Nephron progenitor cell (in vitro differentiated cells): ENCODE results near the gene MTHFS.

ENCODE experiments used
- DNase-seq: peaks from one replicate; pipeline ENCODE4 v3.0.0; 2021
- H3K27ac Mint-ChIP-seq: 2 replicates; pipeline ENCODE4 v1.8.0; 2021; ENCODE audit warnings: mild to moderate bottlenecking, moderate library complexity, mixed read lengths
- H3K27me3 Mint-ChIP-seq: 2 replicates; pipeline ENCODE4 v1.8.0; 2021; ENCODE audit warnings: mild to moderate bottlenecking, low read depth, mixed read lengths; ENCODE audit not compliant: poor library complexity
- H3K36me3 Mint-ChIP-seq: 2 replicates; pipeline ENCODE4 v1.8.0; 2021; ENCODE audit warnings: low read depth, mixed read lengths
- H3K4me1 Mint-ChIP-seq: 2 replicates; pipeline ENCODE4 v1.8.0; 2021; ENCODE audit warnings: mixed read lengths
- H3K4me3 Mint-ChIP-seq: 2 replicates; pipeline ENCODE4 v1.8.0; 2021; ENCODE audit warnings: mild to moderate bottlenecking, moderate library complexity, mixed read lengths
- H3K9me3 Mint-ChIP-seq: 2 replicates; pipeline ENCODE4 v1.8.0; 2021; ENCODE audit warnings: mild to moderate bottlenecking, moderate library complexity, mixed read lengths
- TF ChIP-seq, protein P1 (sequence below): fragments of 200-600 bp; sonication (generic); IDR thresholded peaks from 2 replicates; pipeline ENCODE4 v1.5.0; 2021; ENCODE audit warnings: antibody characterized with exemption

The MTHFS gene

DNA sequence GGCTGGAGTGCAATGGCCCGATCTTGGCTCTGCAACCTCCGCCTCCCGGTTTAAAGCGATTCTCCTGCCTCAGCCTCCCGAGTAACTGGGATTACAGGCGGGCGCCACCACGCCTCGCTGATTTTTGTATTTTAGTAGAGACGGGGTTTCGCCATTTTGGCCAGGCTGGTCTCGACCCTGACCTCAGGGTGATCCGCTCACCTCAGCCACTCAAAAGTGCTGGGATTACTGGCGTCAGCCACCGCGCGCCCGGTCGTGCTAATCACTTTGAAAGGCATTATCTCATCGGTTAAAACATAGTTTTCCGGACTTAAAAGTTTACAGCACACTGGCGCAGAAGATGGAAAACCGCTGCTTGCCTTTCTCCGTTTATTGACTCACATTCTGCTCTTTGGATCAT lies 27.6 kb upstream of the MTHFS start:
- Mint-ChIP-seq H3K4me3 (peak overlapping the region; percentile 96), H3K36me3 (peaks cover 55% of the 10 kb centered on the region), H3K9me3 (peaks cover 56% of the 10 kb centered on the region), H3K27ac (no peak overlapping the region), H3K27me3 (peaks cover 4% of the 10 kb centered on the region), H3K4me1 (peaks cover 30% of the 10 kb centered on the region)
- TF ChIP-seq, protein P1, sequence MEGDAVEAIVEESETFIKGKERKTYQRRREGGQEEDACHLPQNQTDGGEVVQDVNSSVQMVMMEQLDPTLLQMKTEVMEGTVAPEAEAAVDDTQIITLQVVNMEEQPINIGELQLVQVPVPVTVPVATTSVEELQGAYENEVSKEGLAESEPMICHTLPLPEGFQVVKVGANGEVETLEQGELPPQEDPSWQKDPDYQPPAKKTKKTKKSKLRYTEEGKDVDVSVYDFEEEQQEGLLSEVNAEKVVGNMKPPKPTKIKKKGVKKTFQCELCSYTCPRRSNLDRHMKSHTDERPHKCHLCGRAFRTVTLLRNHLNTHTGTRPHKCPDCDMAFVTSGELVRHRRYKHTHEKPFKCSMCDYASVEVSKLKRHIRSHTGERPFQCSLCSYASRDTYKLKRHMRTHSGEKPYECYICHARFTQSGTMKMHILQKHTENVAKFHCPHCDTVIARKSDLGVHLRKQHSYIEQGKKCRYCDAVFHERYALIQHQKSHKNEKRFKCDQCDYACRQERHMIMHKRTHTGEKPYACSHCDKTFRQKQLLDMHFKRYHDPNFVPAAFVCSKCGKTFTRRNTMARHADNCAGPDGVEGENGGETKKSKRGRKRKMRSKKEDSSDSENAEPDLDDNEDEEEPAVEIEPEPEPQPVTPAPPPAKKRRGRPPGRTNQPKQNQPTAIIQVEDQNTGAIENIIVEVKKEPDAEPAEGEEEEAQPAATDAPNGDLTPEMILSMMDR, result no peak
- no peak for DNase-seq

DNA sequence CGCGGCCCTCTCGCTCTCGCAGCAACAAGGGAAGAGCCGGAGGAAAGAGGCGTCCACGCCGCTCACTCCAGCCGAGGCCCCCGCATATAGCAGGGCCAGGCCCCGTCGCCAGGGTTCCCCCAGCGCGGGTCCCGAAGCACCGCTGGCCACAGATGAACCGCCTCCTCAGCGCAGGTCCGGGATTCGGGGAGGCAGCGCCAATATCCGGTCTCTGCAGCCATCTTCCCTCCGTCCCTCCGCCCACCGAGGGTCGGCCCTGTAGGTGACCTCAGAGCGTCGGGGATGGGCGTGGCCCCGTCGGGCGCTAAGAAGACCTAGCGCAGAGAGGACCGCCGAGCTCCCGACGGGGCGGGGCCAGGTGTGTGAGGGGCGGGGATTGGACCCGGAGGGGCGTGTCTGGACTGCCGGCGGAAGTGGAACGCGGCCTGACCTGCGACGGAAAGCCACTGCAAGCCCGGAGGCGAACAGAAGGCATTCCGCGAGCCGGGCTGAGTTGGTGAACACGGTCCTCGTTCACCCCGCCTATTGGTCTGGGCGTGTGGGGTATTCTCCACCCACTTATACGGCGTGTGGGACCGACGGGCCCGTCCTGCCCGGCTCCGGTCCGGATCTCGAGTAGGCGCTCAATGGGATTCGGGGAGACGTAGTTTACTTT lies 26.8 kb upstream of the MTHFS start:
- H3K27me3 Mint-ChIP-seq, result peaks cover 4% of the 10 kb centered on the region
- TF ChIP-seq, protein P1, result no peak
- peak; percentile 99 for DNase-seq
- peak overlapping the region; percentile 96 for H3K4me3 Mint-ChIP-seq
- H3K4me1 Mint-ChIP-seq, result peaks cover 38% of the 10 kb centered on the region
- H3K27ac Mint-ChIP-seq, result peak overlapping the region; percentile 97
- peaks cover 60% of the 10 kb centered on the region for H3K9me3 Mint-ChIP-seq
- peaks cover 62% of the 10 kb centered on the region for H3K36me3 Mint-ChIP-seq

DNA sequence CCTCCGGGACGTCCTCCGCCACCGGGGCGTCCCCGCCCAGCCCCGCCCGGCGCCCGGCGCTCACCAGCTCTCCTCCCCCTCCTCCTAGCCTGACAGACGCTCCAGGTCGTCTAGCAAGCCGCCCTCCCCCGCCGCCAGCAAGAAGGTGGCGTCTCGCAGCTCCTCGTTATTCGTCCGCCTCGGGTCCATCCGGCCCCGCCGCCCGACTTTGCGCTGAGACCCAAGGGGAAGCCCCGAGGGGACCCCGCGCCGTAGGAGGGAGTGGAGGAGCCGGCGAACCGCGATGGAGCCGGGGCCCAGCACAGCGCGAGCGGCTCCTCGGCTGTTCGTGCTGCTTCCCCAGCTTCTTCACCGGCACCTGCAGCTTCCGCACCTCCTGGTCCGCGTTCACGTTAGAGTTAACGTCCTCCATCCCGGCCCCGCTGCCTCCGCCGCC lies 26.3 kb upstream of the MTHFS start:
- Mint-ChIP-seq H3K4me3 (peak overlapping the region; percentile 96), H3K4me1 (peaks cover 43% of the 10 kb centered on the region), H3K27me3 (peaks cover 4% of the 10 kb centered on the region), H3K9me3 (peaks cover 61% of the 10 kb centered on the region), H3K36me3 (peaks cover 64% of the 10 kb centered on the region), H3K27ac (peak overlapping the region; percentile 99)
- TF ChIP-seq, protein P1, result no peak
- peak; percentile 66 for DNase-seq

DNA sequence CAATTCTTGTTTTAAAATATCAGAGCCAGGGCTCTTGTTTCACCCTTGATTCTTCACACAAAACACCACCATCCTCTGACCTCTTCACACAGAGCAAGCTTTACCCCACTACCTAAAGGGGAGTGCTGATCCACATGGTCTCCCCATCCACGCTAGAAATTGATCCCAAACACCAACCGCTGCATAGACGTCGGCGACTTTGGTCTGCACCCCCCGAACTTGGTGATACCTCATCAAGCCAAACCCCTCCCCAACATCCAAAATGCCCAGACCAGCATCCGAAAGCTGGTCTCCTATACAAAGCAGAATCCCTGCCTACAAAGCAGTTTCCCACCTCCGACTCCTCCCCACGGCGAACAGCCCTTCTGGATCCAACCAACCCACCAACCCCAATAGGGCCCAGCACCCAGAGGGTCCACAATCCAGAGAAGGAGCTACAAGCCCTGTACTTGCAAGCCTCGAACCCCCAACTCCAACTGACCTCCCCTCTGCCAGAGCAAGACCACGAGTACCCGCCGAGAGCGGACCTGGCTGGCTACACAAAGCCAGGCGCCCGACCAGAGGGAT lies 25.8 kb upstream of the MTHFS start:
- Mint-ChIP-seq H3K9me3 (peaks cover 66% of the 10 kb centered on the region), H3K4me1 (peaks cover 48% of the 10 kb centered on the region)

DNA sequence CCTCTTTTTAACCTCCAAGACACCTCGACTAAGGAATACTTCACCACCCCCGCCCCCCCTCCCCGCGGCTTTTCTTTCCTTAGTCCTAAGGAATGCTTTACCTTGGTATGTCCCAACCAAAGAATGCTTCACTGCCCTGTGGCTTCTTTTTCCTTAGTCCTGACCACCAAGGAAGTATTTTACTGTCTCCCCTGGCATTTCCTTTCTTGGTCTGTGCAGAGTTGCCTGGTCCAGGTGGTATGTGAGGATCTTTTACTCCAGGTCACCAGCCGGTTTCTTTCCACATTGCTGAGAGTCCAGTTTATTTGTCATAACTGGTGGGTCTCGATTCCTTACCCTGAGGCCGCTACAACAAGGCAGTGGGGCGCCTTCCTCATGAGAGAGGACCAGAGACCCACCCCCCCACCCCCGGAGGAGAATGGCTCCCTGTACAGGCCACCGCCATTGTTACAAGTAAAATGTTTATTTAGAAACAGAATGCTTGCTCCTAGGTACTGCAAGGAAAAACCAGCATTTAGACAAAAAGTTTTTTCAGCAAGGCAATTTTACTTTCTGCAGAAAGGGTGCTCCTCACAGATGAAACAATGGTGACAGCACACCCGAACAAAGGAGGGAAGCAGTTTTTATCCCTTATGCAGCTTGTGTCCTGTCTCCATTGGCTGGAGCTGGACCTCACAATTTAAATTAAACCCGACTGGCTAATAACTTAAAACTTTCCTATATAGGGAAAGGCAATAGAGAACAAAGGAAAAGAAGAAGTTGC lies 23.1 kb upstream of the MTHFS start:
- DNase-seq, result no peak
- Mint-ChIP-seq H3K36me3 (peaks cover 83% of the 10 kb centered on the region), H3K27ac (peak overlapping the region; percentile 96), H3K4me1 (peaks cover 63% of the 10 kb centered on the region), H3K4me3 (peak overlapping the region; percentile 73), H3K27me3 (peaks cover 4% of the 10 kb centered on the region), H3K9me3 (peaks cover 79% of the 10 kb centered on the region)
- TF ChIP-seq, protein P1, result no peak

More for the DNA sequence above, 25.8 kb upstream of the MTHFS start:
- no peak for DNase-seq
- Mint-ChIP-seq H3K27ac (peak overlapping the region; percentile 99), H3K4me3 (peak overlapping the region; percentile 96), H3K36me3 (peaks cover 69% of the 10 kb centered on the region), H3K27me3 (peaks cover 4% of the 10 kb centered on the region)
- TF ChIP-seq, protein P1, result no peak
